DND-41 (cell line): ENCODE data around the gene ADAMTS13.

ENCODE experiments used
- CTCF ChIP-seq: IDR thresholded peaks from 2 replicates; pipeline ENCODE4 v1.5.1; 2012; ENCODE audit warnings: borderline replicate concordance, low read length, moderate library complexity, mild to moderate bottlenecking; ENCODE audit not compliant: poor library complexity, severe bottlenecking; ENCODE audit errors: extremely low read depth
- EZH2 ChIP-seq: IDR thresholded peaks from 3 replicates; pipeline ENCODE4 v1.6.1; 2012; ENCODE audit warnings: borderline replicate concordance, low read depth, mild to moderate bottlenecking, moderate library complexity, low read length, inconsistent platforms; ENCODE audit not compliant: severe bottlenecking

GRCh38 chr9:133490201-133490681, 68.1 kb downstream of the ADAMTS13 start:
- no peak for TF ChIP-seq CTCF
- TF ChIP-seq EZH2 = no peak
